Measurements from ENCODE around the gene RSRC1.

DNA sequence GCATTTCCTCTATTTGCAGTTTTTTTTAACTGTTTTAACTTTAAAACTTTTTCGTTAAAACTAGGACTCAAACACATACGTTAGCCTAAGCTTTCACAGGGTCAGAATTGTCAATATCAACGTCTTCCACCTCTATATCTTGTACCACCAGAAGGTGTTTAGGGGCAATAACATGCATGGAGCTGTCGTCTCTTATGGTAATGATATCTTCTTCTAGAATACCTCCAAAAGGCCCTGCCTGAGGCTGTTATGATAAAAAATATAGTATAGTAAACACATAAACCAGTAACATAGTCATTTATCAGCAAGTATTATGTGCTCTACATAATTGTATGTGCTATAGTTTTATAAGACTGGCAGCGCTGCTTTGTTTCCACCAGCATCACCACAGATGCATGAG, 384.8 kb downstream of the RSRC1 start:
- TF ChIP-seq, protein P1, sequence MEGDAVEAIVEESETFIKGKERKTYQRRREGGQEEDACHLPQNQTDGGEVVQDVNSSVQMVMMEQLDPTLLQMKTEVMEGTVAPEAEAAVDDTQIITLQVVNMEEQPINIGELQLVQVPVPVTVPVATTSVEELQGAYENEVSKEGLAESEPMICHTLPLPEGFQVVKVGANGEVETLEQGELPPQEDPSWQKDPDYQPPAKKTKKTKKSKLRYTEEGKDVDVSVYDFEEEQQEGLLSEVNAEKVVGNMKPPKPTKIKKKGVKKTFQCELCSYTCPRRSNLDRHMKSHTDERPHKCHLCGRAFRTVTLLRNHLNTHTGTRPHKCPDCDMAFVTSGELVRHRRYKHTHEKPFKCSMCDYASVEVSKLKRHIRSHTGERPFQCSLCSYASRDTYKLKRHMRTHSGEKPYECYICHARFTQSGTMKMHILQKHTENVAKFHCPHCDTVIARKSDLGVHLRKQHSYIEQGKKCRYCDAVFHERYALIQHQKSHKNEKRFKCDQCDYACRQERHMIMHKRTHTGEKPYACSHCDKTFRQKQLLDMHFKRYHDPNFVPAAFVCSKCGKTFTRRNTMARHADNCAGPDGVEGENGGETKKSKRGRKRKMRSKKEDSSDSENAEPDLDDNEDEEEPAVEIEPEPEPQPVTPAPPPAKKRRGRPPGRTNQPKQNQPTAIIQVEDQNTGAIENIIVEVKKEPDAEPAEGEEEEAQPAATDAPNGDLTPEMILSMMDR (IDR thresholded peaks at IDR 0.05), result no peak
- TF ChIP-seq POLR2A (IDR thresholded peaks at IDR 0.05), result no peak
